Daoy (cell line): ENCODE results near the gene CHST5. TPM values are rescaled to one million over a fixed set of nuclear protein-coding genes. Genes with fewer than 3 reads are reported as not detected.
"Not testable (repeated sequence)": the region's sequence is repeated elsewhere in the genome, so short reads cannot be mapped to it uniquely, and the experiment has no call there.

Experiments
- DNase-seq: peaks from one replicate; pipeline ENCODE4 v3.0.0-alpha.2; 2015; ENCODE audit warnings: low read depth
- total RNA-seq: library from RNA; depleted of rRNA; stranded (reverse); fragments of >200 nt; shearing (Covaris generic); gene quantifications from 2 replicates; pipeline ENCODE4 v1.2.3, GENCODE V29; 2014

CHST5 gene
- total RNA-seq, 1 experiment from 2014 or later, result not detected

- peak; percentile 77 for DNase-seq
These were observed 14.3 kb upstream of the CHST5 start for GRCh38 chr16:75550211-75550662.

- DNase-seq, result not testable (repeated sequence)
These were observed 12.5 kb upstream of the CHST5 start for GRCh38 chr16:75548456-75548855.

GRCh38 chr16:75546293-75546692 is 10.4 kb upstream of the CHST5 start:
- DNase-seq, result peak; percentile 19

GRCh38 chr16:75545879-75546278 is 10.0 kb upstream of the CHST5 start:
- not testable (repeated sequence) for DNase-seq

GRCh38 chr16:75542462-75542861 is 6.6 kb upstream of the CHST5 start:
- not testable (repeated sequence) for DNase-seq

DNA sequence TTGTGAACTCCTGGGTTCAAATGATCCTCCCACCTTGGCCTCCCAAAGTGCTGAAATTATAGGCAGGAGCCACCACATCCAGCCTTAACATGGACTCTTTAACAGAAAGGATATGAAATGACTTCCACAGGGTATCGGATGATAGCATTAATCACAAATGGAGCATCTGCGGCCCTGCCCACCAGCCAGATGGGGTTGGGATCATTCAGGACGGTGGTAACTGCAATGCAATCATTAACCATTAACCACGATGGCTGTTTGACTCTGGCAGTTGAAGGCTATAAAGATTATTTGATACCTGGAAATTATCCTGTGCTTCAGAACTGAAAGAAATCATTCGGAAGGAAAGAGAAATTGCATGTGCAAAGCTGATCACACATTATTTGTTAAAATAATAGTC is 5.3 kb upstream of the CHST5 start:
- DNase-seq, result no peak

DNA sequence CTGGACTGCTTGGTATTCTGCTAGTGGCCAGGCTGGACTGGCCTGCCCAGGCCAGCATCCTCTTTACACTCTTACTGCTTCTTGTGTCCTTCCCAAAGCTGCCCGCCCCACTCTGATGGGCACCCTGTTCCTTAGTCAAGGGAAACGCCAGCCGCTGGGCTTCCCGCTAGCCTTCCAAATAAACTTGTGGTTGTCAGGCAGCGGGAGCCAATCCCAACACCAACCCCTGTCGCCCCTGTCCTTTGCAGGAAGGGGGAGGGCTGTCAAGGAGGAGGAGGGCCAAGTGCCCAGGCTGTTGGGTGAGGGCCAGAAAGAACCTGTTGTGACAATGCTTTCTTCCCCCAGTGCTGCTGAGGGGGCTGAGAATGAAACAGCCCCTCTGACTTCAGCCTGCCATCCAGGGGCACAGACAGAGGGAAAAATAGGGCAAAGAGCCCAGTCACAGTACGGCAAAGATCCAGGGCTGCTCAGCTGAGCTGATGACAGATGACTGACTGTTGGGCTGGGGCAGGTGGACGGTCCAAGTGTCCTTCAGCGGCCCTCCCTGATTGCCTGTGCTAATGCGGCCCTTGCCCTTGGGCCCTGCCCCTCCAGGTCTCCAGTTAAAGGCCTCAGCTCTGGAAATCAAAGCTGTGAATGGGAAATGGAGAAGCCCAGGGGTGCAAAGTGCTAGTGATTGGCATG is 3.1 kb upstream of the CHST5 start:
- not testable (repeated sequence) for DNase-seq

- DNase-seq, result no peak
These were observed 1.9 kb upstream of the CHST5 start for GRCh38 chr16:75537776-75538175.

- no peak for DNase-seq
These were observed 581 bp downstream of the CHST5 start for GRCh38 chr16:75535211-75535843.

- no peak for DNase-seq
These were observed 1.2 kb downstream of the CHST5 start for GRCh38 chr16:75534560-75535205.

- no peak for DNase-seq
These were observed 3.1 kb downstream of the CHST5 start for GRCh38 chr16:75532791-75533190.

- DNase-seq, result no peak
These were observed 3.7 kb downstream of the CHST5 start for GRCh38 chr16:75532142-75532765.

DNA sequence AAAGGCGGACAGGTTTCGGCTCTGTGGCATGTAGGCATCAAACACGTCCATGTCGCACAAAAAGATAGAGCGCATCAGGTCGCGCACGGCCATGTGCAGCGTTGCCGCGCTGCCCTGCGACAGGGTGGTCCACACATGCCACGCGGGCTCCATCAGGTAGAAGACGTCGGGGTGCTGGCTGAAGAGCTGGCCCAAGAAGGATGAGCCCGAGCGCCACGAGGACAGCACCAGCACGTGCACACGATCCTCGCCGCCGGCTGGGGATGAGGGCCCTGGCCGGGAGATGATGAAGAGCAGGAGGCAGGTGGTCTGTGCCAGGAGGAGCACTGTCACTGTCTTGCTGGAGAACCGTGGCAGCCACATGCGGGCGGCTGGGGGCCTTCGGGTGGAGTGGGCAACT is 5.9 kb downstream of the CHST5 start:
- no peak for DNase-seq

GRCh38 chr16:75529056-75529905 is 6.6 kb downstream of the CHST5 start:
- DNase-seq, result no peak

- no peak for DNase-seq
These were observed 8.0 kb downstream of the CHST5 start for GRCh38 chr16:75527825-75528299.

DNA sequence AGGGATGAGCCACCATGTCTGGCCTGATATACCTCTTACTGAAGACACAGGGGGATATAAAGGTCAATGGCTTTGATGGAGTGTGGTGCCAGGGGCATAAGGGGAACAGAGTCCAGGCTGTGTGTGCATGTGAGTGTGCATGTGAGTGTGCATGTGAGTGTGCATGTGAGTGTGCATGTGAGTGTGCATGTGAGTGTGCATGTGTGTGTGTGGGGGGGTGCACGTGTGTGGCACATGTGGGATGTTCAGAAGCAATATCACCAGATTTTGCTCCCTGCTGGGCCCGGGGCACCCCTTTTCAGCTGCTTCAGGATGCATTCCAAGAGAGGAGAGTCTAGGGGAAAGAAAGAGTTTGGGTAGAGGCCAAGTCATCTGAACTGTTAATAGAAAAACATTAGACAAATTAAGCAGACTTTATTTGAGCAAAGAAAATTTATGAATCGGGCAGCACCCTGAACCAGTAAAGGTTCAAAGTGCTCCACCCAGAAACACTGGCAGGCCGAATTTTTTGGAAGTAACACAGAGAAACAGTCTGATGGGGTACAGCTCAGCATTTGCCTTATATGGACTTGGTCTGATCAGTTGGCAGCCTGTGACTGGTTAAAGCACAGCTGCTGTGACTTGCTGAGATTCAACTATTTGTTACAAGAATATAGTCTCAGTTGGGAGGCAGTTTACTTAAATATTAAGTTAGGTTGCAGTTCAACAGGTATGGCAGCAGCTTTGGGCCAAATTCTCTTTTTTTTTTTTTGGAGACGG is 9.7 kb downstream of the CHST5 start:
- DNase-seq, result no peak

- DNase-seq, result no peak
These were observed 16.7 kb downstream of the CHST5 start for GRCh38 chr16:75519175-75519574.

- not testable (repeated sequence) for DNase-seq
These were observed 19.5 kb downstream of the CHST5 start for GRCh38 chr16:75516189-75516966.

GRCh38 chr16:75514296-75514695 is 21.6 kb downstream of the CHST5 start:
- DNase-seq, result no peak

- DNase-seq, result peak; percentile 25
These were observed 29.3 kb downstream of the CHST5 start for GRCh38 chr16:75506574-75506973.
